MM.1S (cell line): ENCODE measurements around the gene TXN.

Experiments
- EZH2 ChIP-seq: fragments of 300-600 bp; sonication (generic); optimal IDR thresholded peaks from 2 replicates; pipeline ENCODE3; 2017; ENCODE audit warnings: low read depth, mild to moderate bottlenecking, antibody characterized with exemption, low read length, mixed read lengths
- TF ChIP-seq, protein P1 (sequence below): fragments of 300-600 bp; sonication (generic); IDR thresholded peaks from 2 replicates; pipeline ENCODE4 v1.5.1; 2016; ENCODE audit warnings: antibody characterized with exemption, low read length, mixed read lengths

DNA sequence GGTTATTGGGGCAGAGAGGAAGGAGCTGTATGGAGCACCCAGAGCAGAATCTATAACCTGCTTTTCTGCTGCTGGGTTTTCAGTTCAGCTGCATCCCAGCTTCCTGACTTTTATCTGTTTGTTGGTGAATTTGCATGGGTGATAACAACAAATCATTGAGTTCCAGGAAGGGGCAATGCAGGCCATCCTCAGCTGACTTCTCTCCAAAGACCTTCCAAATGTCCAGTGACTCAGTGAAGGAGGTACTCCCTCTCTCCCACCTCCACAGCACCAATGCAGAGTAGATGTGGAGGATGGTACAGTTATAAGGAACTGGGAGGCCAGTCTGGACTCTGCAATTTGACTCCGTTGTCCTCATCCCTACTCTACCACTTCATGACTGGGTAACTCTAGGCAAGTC is 1.6 kb upstream of the TXN start:
- TF ChIP-seq, protein P1, sequence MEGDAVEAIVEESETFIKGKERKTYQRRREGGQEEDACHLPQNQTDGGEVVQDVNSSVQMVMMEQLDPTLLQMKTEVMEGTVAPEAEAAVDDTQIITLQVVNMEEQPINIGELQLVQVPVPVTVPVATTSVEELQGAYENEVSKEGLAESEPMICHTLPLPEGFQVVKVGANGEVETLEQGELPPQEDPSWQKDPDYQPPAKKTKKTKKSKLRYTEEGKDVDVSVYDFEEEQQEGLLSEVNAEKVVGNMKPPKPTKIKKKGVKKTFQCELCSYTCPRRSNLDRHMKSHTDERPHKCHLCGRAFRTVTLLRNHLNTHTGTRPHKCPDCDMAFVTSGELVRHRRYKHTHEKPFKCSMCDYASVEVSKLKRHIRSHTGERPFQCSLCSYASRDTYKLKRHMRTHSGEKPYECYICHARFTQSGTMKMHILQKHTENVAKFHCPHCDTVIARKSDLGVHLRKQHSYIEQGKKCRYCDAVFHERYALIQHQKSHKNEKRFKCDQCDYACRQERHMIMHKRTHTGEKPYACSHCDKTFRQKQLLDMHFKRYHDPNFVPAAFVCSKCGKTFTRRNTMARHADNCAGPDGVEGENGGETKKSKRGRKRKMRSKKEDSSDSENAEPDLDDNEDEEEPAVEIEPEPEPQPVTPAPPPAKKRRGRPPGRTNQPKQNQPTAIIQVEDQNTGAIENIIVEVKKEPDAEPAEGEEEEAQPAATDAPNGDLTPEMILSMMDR, result no peak
- no peak for TF ChIP-seq EZH2
